Activated naive CD4-positive, alpha-beta T cell treated with anti-CD3 and anti-CD28 coated beads, Interleukin-2, amount 50 U/mL, for 72 hours (primary cell): ENCODE measurements around the gene OR6C76. TPM values are rescaled to one million over a fixed set of nuclear protein-coding genes. Genes with fewer than 3 reads are reported as not detected.
A peak's percentile ranks its signal among the peaks of the same experiment; 100 is the strongest.
"Not testable (repeated sequence)": the region's sequence is repeated elsewhere in the genome, so short reads cannot be mapped to it uniquely, and the experiment has no call there.

ENCODE experiments used
- ATAC-seq, 2 donors: fragments of 150-1000 bp; cut with Tn5 transposase; 2 replicates each; pipeline ENCODE4 v1.10.0; 2021; ENCODE audit warnings: mild to moderate bottlenecking in 2 of 2, moderate library complexity in 2 of 2
- DNase-seq, 2 donors: peaks; one replicate each; pipeline ENCODE4 v3.0.0; 2021 to 2022; ENCODE audit warnings: low spot score in 2 of 2
- H3K27ac Mint-ChIP-seq, 2 donors: one replicate each; pipeline ENCODE4 v1.8.0; 2022; ENCODE audit warnings: mild to moderate bottlenecking in 2 of 2, mixed read lengths in 2 of 2
- H3K36me3 Mint-ChIP-seq, 2 donors: one replicate each; pipeline ENCODE4 v1.8.0; 2022; ENCODE audit warnings: mixed read lengths in 2 of 2
- H3K9me3 Mint-ChIP-seq, 2 donors: one replicate each; pipeline ENCODE4 v1.8.0; 2022; ENCODE audit warnings: mixed read lengths in 2 of 2
- total RNA-seq, 2 donors: library from RNA; stranded (reverse); gene quantifications; one replicate each; pipeline ENCODE4 v1.2.3, GENCODE V29; 2022

OR6C76 gene
- total RNA-seq = not detected

DNA sequence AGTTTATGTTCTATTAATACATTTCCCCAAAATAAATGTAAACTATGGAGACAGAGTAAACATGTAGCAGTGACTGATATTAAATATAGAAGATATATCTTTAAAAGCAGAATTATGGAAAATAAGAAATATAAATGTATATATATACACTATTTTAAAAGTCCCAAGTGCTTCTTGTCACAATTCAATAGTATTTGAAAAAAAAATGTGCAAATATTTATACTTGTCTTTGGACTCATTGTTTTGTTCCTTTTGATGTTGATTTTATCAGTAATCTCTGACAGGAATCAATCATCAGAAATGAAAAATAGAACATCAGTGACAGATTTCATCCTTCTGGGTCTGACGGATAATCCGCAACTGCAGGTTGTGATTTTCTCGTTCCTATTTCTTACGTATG, at the start of gene OR6C76:
Gene OR6C76, plus strand, starts transcription at position 301 of the 400 bp plus-strand sequence. Its CDS starts 0 bp downstream, at position 301.
- no peak within 1 kb of the TSS for H3K27ac Mint-ChIP-seq
- ATAC-seq (no peak), DNase-seq (no peak)
- peaks cover 0 to 2% of the 10 kb centered on the region in 2 donors for H3K9me3 Mint-ChIP-seq
- no peaks in the 10 kb centered on the region for H3K36me3 Mint-ChIP-seq

DNA sequence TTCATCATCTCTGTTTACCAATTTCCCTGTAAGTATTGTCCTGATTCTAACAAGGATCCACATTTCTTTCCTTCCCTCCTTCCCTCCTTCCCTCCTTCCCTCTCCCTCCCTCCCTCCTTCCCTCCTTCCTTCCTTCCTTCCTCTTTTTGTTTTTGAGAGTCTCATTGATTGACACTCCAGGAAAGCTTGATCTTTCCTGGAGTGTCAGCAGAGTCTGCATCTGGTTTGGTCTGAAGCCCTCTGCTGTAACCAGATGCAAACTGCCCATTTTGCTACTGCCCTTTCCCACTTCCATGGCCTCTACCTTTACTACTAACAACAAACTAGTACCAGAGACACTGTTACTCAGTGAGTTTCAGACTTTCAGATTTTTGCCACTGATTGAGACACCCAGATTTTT, 40.2 kb upstream of the OR6C76 start:
- H3K27ac Mint-ChIP-seq = no peak overlapping the region
- H3K36me3 Mint-ChIP-seq = no peaks in the 10 kb centered on the region
- no peaks in the 10 kb centered on the region for H3K9me3 Mint-ChIP-seq
- no peak for ATAC-seq
- DNase-seq = no peak

DNA sequence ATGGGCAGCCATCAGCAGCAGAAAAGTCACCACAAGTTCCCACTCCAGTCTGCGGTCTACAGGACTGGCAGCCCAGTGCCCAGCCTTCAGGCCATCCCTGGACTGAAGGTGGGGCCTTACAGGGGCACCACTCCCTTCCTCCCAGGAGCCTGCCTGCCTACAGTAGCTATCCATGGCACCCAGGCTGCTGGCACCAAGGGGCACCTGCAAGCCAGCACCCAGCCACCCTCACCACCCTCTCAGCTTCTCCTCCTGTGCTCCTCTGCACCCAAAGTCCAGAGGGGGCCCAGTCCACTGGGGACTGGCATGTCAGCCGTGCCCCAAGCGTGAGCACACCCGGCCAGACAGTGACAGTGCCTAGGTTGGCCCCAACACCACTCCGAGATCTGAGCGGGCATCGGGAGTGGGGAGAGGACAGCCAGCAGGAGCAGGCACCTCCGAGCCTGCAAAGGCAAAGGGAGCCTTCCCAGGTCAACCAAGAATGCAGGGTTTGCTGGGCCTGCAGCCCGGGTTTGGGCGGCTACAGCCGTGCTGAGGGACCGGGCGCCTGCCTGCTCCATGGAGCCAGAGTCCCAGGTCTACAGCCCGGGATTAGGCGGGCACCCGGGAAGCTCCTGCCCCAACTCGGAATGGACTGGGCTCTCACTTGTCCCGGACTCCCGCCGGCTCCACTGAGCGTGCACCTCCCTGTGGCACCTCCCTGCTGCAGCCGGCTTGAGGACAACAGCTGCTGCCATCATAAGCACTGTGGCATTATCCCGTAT, 33.8 kb upstream of the OR6C76 start:
- Mint-ChIP-seq H3K27ac (no peak overlapping the region), H3K36me3 (no peaks in the 10 kb centered on the region), H3K9me3 (no peaks in the 10 kb centered on the region)
- DNase-seq (no peak), ATAC-seq (no peak)

DNA sequence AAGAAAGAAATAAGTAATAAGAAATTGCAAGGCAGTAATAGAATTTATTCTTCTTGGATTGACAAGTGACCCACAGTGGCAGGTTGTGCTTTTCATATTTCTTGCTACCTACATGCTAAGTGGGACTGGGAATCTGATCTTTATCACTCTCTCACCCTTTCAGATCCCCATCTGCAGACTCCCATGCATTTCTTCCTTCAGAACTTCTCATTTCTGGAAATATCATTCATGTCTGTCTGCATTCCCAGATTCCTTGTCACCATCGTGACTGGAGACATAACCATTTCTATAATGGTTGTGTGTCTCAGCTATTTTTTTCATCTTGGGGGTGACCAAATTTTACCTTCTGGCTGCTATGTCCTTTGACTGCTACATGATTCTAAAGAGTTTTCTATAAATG, 29.7 kb upstream of the OR6C76 start:
- Mint-ChIP-seq H3K36me3 (no peaks in the 10 kb centered on the region), H3K9me3 (no peaks in the 10 kb centered on the region), H3K27ac (no peak overlapping the region)
- ATAC-seq (no peak), DNase-seq (no peak)

DNA sequence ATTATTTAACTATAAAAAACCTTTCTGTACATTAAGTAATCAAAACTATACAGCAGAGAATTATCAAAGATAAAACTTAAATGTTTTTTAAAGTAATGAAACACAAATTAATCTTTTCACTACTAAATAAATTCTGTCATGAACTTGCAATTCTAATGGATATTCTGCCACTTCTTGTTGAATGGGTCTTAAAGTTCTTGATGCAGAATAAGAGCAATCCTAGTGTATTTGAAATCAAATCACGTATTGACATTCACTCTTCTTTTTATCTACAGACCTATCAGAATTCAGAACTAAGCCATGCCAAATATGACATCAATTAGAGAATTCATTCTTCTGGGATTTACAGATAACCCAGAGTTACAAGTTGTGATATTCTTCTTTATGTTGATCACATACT, 25.8 kb upstream of the OR6C76 start, which contains the start of gene OR6C65:
Gene OR6C65, plus strand, starts transcription at position 301 of the 400 bp plus-strand sequence. Its CDS starts 0 bp downstream, at position 301.
- no peak within 1 kb of the TSS for H3K27ac Mint-ChIP-seq
- DNase-seq (no peak), ATAC-seq (no peak)
- H3K36me3 Mint-ChIP-seq = no peaks in the 10 kb centered on the region
- no peaks in the 10 kb centered on the region for H3K9me3 Mint-ChIP-seq

DNA sequence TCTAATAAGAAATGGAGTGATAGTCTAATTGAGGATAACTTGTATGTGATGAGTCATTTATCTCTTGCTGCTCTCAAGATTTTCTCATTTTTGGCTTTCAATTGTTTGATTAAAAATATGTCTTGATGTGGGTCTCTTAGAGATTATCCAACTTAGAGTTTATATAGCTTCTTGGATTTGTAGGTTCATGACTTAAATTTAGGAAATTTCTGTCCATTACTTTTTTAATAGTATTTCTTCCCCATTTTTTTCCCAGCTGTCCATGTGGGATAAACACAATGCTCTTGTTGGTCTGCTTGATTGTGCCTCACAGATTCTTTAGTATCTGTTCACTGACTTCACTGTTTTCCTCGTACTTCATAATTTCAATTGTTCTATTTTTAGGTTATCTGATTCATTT, 18.2 kb upstream of the OR6C76 start:
- H3K9me3 Mint-ChIP-seq = no peaks in the 10 kb centered on the region
- no peak overlapping the region for H3K27ac Mint-ChIP-seq
- H3K36me3 Mint-ChIP-seq = no peaks in the 10 kb centered on the region
- ATAC-seq = no peak
- DNase-seq = no peak

DNA sequence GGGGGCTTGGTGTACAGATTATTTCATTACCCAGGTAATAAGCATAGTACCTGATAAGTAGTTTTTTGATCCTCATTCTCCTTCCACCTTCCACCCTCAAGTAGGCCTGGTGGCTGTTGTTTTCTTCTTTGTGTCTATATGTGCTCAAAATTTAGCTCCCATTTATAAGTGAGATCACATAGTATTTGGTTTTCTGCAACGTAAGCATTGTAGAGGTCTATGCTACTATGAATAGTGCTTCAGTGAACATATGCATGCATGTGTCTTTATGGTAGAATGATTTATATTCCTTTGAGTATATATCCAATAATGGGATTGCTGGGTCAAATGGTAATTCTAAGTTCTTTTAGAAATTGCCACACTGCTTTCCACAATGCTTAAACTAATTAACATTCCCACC, 16.9 kb upstream of the OR6C76 start:
- H3K27ac Mint-ChIP-seq, DNase-seq, ATAC-seq, H3K36me3 Mint-ChIP-seq, H3K9me3 Mint-ChIP-seq: not testable (repeated sequence)

DNA sequence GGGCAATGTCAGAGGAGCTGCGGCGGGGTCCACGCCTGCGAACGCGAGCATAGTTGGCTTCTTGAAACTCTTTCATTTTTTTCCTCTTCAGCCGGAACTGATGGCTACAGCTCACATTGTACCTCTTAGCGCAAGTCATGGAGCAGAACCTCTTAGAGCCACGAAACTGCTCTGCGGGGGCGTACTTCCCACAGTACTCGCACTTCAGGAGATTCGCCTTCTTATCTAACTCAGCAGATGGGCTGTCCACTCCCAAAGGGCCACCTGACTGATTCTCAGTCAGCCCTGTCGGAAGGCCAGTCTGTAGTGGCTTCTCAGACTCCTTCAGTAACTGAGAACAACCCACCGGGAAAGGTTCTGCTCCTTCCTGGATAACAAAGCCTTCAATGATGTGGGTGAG, 13.9 kb upstream of the OR6C76 start:
- DNase-seq, H3K36me3 Mint-ChIP-seq, H3K9me3 Mint-ChIP-seq, H3K27ac Mint-ChIP-seq, ATAC-seq: not testable (repeated sequence)

DNA sequence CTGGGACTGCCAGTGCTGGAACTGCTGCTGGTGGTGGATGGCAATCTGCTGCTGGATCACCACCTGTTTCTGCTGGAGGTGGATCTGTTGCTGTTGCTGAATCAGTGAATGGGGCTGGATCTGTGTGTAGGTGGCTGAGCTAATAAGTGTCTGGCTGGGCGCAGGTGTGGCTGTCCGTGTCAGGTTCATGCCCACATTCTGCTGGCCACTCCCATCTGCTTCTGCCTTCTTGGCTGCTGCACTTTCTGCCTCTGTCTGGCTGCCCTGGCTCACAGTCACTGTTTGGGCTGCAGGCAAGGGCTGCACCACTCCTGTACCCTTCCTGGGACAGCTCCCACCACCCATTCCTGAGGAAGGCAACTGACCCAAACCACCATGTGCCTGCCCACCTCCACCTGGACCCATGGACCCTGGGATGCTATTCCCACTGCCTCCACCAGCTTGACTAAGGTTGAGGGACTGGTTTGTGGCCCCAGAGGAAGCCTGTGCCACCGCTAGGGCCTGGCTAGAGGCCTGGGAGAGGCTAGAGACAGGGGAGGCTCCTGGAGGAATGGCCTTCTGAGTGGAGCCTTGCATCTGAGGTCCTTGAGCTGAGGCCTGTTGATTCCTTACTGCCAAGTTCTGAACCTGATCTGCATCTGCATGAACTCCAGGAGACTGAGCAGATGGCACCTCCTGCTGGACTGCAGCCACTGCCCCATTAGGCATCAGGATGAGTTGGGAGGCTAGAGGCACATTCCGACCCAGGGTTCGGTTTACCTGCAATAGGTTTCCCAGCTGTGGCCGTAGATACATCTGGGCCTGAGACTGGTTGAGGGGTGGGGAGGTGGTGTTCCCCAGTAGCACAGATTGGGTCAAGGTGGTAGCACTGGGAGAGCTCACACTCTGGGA, 12.3 kb upstream of the OR6C76 start:
- not testable (repeated sequence) for H3K36me3 Mint-ChIP-seq, H3K27ac Mint-ChIP-seq, H3K9me3 Mint-ChIP-seq, DNase-seq, ATAC-seq

DNA sequence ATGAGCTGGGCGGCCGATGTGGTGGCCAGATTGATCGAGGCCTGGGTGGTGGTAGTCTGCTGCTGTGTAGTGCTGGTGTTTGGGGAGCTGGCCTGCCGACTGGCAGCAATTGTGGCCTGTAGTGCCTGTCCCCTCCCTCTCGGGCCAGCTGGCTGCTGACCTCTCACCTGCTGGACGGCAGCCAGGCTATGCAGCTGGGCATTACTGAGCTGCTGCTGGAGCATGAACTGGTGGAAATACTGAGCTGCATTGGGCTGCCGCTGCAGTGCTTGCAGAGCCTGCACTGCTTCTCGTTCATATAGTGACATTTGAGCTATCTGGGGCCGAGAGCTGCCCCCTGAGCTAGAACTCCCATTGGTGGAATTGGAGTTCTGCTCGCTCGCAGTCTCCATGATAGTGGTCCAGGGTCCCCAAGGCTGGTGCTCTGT, 11.6 kb upstream of the OR6C76 start:
- H3K36me3 Mint-ChIP-seq, H3K27ac Mint-ChIP-seq, DNase-seq, H3K9me3 Mint-ChIP-seq: not testable (repeated sequence)
- ATAC-seq = peak in 1 of 2 donors; percentile 11

DNA sequence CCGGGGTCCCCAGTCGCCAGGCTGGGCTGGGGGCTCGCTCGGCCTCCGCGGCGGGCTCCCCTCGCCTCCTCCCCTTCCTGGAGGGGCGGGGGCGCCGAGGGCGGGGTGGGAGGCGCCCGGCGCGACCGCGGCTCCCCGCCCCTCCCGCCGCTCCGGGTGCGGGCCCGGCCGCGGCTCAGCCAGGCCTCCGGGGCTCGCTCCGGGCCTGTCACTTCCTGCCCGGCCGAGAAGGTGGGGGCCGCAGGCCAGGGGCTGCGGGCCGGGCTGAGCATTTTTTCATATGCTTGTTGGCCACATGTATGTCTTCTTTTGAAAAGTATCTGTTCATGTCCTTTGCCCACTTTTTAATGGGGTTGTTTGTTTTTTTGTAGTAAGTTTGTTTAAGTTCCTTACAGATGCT, 11.2 kb upstream of the OR6C76 start:
- H3K27ac Mint-ChIP-seq, DNase-seq, H3K36me3 Mint-ChIP-seq, H3K9me3 Mint-ChIP-seq: not testable (repeated sequence)
- ATAC-seq = peak; percentile 77 to 84

DNA sequence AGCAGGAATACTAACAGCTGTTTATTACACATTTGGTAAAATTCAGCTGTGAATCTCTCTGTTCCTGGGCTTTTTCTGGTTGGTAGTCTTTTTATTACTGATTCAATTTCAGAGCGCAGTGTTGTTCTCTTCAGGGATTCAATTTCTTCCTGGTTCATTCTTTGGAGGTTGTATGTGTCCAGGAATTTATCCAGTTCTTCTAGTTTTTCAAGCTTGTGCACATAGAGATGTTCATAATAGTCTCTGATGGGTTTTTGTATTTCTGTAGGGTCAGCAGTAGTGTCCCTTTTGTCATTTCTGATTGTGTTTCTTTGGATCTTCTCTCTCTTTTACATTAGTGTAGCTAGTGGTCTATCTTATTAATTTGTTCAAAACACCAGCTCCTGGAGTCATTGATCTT, 9.1 kb upstream of the OR6C76 start:
- DNase-seq (no peak), ATAC-seq (no peak)
- Mint-ChIP-seq H3K9me3 (peaks cover 0 to 4% of the 10 kb centered on the region in 2 donors), H3K27ac (no peak overlapping the region), H3K36me3 (peaks cover 0 to 8% of the 10 kb centered on the region in 2 donors)

DNA sequence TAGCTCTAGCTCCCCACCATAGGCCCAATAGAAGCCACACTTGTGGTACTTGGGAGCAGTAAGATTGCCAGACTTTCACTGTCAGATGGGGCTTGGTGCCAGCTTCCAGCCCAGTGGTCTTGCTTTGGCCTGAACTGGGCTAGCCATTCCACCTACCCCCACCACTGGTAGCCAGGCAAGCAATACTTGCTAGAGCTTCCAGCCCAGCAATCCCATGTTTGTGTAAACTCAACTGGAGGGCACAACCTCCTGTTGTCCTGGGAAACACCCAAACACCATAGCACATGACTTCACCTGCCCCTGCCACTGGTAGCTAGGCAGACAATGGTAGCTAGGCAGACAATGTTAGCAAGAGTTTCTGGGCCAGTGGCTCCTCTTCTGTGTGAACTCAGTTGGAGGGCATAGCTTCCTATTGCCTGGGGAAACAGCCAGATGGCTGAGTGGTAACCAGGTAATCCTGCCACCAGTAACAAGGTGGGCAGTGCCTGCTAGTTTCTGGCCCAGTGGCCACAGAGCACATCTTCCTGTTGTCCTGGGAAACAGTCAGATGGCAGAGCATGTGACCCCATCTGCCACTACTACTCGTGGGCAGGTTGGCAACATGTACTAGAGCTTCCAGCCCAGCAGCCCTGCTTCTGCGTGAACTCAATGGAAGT, 5.6 kb upstream of the OR6C76 start:
- Mint-ChIP-seq H3K27ac (no peak overlapping the region), H3K36me3 (peaks cover 0 to 8% of the 10 kb centered on the region in 2 donors), H3K9me3 (peaks cover 0 to 4% of the 10 kb centered on the region in 2 donors)
- ATAC-seq = no peak
- no peak for DNase-seq

DNA sequence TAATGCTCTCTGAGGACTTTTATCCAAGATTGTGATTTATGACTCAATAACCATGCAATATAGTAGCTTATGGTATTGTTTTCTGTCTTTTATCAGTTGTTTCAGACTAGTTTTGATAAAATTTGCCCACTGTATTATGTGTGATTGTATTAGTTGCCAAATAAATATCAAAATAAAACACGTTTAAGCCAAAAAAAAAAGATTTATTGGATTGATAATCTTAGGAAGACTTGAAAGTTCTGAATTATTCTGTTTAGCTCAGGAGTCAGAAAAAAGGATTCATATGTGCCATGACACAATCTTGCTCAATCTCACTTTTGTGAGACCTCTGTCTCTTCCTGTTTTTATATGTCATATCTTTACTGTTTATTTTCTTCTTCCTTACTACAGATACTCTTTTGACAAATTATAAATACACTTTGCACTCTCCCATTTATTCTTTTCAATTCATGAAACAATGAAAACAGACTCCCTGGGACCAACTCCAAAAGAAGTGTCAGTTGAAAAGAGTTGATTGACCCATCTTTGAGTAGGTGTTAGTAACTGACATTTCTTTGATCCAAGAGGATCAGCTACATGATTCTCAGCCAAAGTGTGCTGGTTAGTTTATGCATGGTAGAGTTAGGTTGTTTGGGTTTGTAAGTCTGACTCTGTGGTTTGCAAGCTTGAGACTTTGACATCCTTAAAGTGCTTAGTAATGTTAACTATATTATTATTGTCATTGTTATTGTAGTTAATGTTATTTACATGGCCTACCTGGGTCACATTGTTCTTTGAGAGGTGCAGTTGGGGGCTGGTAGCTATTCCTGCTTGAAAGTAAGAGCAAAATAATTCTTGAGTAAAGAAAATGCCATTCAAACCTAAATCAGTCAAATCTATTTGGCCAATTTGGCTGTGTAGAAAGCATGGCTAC, 2.5 kb downstream of the OR6C76 start:
- DNase-seq = no peak
- no peaks in the 10 kb centered on the region for H3K36me3 Mint-ChIP-seq
- no peak for ATAC-seq
- H3K27ac Mint-ChIP-seq = no peak overlapping the region
- no peaks in the 10 kb centered on the region for H3K9me3 Mint-ChIP-seq

DNA sequence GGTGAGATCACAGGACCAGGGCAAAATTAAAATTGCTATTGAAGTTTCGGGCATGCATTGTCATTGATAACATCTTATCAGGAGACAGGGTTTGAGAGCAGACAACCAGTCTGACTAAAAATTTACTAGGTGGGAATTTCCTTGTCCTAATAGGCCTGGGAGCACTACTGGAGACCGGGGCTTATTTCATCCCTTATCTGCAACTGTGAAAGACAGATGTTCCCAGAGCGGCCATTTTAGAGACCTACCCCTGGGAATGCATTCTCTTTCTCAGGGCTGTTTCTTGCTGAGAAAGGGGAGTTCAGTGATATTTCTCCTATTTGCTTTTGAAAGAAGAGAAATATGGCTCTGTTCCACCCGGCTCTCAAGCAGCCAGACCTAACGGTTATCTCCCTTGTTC, 15.2 kb downstream of the OR6C76 start:
- H3K36me3 Mint-ChIP-seq, H3K9me3 Mint-ChIP-seq, DNase-seq, ATAC-seq, H3K27ac Mint-ChIP-seq: not testable (repeated sequence)

DNA sequence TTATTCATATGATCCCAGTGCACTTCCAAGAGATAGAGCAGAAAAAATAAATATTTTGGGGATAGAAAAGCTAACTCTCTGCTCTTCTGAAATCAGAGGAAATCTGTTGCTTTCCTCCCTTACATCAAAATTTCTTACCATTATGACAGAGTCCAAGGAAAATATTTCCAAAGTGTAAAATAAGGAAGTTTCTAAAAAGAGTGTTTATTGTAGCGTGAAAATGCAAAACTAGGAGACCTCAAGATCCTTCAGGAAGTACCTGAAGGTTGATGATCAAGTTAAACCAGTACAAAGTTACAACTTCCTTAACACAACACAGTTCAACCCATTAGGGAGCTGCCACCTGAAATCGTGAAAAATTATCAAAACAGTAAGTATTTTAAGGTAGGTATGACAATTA, 17.7 kb downstream of the OR6C76 start, which contains the start of gene OR6C2:
Gene OR6C2, plus strand, starts transcription at position 301 of the 400 bp plus-strand sequence. CDS start 8,138 bp downstream, outside the sequence.
- H3K9me3 Mint-ChIP-seq = no peaks in the 10 kb centered on the region
- DNase-seq = no peak
- peaks cover 0 to 10% of the 10 kb centered on the region in 2 donors for H3K36me3 Mint-ChIP-seq
- H3K27ac Mint-ChIP-seq = no peak within 1 kb of the TSS
- no peak for ATAC-seq
